GM19455 (cell line): Measurements from ENCODE around the gene SGO1.
"Not testable (repeated sequence)": the region's sequence is repeated elsewhere in the genome, so short reads cannot be mapped to it uniquely, and the experiment has no call there.

Experiments
- ATAC-seq: cut with Tn5 transposase; IDR thresholded peaks from one replicate; pipeline ENCODE4 v1.9.1; 2021; ENCODE audit not compliant: unreplicated experiment

Gene SGO1

DNA sequence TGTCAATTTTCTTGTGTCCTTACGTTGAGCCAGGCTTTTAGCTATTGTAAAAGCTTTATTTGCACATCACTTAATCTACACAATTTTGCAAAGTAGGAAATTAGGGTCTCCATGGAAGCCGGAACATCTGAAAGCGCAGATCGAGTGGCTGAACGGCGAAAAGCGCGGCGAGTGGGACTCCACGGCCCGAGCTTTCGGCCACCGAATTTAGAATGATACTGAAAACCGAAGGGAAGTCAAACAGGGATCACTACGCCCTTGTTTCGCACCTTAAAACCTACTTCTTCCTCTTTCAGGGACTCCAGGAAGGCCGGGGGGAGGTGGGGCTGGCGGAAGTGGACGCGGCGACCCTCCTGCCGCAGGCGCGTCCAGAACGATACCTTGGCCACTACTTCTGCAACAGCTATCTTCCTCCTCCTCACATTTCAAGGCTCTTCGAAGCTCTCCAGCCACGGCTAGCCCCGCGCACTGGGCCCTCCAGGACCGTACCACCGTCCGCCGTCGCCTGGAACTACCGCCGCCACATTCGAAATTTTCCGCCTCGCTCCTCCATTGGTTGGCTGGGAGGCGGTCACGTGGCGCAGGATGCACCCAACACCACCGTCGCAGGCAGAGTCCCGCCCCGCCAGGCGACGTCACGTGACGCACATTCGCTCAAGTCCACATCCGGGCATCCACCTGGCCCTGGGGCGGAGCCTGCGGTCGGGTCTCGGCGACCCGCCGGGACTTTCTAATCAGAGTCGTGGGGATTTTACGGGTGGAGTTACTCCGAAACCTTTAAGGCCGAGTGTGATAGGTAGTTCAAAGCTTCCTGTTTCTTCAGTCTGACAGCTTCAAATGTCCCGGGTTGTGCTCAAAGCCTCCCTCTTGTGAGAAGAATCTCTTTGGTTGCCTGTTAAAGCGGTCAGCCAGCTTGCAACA lies at the start of gene SGO1:
Gene SGO1, minus strand, starts transcription at position 528 of the 921 bp plus-strand sequence. CDS start 2,179 bp downstream, outside the sequence.
- peak; percentile 92 for ATAC-seq

GRCh38 chr3:20235796-20236195 lies 49.8 kb upstream of the SGO1 start:
- no peak for ATAC-seq

- no peak for ATAC-seq
These were observed 47.1 kb upstream of the SGO1 start for GRCh38 chr3:20232906-20233780.

GRCh38 chr3:20230954-20231353 lies 44.9 kb upstream of the SGO1 start:
- no peak for ATAC-seq

DNA sequence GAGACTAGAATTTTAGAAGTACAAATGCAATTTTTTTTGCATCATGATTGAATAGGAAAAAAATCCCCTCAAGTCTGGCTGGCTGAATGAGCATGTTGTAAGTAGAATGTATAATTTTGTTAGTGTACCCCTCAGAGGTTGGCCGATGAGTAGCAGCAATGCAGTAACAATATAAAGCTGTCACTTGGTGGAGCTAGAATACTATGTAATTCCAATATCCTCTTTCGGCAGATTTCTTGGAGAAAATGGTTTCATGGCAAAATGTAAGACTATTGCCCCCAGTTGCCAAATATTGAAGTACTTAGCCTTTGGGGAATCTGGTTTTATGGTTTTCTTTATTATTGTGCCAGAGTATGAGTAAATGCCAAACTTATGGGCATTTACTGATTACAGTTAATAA lies 39.8 kb upstream of the SGO1 start:
- no peak for ATAC-seq

DNA sequence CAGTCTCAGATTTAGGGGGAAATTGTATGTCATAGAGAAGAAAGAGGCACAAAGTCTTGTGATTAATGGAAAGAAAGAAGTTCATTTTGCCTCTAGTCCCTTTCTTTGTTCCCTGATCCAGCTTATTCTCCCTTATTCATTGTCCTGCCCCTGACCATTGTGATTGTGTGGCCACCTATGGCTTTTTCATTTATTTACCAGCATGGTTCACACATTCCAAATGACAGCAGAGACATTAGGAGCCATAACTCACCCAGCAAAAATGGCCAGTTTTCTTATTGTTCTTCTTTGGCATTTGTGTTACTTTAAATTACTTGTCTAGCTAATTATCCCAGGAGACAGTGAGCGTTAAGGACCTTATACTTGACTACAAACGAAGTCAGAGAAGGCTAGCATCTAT lies 36.3 kb upstream of the SGO1 start:
- no peak for ATAC-seq

DNA sequence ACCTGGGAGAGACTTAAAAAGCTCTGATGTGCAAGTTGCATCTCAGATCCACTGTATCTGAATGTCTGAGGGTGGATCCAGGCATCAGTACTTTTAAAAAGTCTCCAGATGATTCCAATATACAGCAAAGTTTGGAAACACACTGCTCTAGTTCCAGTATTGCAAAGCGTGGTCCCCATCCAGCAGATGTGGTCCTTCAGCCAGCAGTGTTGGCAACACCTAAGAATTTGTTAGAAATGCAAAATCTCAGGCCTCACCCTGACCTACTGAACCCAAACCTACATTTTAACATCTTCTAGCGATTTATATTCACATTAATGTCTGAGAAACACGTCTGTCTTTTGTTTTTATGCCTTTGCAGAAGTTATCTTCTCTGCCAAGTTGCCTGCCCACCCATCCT lies 32.2 kb upstream of the SGO1 start:
- ATAC-seq: no peak

DNA sequence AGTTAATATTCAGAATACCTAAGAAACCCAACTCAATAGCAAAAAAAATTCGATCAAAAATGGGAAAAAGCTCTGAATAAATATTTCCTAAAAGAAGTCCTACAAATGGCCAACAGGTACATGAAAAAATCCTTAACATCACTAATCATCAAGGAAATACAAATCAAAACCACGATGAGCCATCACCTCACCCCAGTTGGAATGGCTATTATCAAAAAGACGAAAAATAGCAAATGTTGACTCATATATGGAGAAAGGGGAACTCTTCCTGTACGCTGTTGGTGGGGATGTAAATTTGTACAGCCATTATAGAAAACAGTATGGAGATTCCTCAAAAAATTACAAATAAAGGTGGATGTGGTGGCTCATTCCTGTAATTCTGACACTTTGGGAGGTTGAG lies 29.6 kb upstream of the SGO1 start:
- no peak for ATAC-seq

- not testable (repeated sequence) for ATAC-seq
These were observed 27.5 kb upstream of the SGO1 start for GRCh38 chr3:20213491-20213890.

DNA sequence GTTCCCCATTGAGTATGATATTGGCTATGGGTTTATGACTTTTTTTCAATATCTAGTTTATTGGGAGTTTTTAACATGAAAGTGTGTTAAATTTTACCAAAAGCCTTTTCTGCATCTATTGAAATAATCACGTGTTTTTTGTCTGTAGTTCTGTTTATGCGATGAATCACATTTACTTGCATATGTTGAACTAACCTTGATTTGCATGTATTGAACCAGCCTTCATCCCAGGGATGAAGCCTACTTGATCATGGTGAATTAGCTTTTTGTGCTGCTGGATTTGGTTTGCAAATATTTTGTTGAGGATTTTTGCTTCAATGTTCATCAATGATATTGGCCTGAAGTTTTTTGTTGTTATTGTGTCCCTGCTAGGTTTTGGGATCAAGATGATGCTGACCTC lies 21.9 kb upstream of the SGO1 start:
- ATAC-seq: not testable (repeated sequence)

- not testable (repeated sequence) for ATAC-seq
These were observed 19.9 kb upstream of the SGO1 start for GRCh38 chr3:20205898-20206297.

- no peak for ATAC-seq
These were observed 15.1 kb upstream of the SGO1 start for GRCh38 chr3:20201143-20201542.

DNA sequence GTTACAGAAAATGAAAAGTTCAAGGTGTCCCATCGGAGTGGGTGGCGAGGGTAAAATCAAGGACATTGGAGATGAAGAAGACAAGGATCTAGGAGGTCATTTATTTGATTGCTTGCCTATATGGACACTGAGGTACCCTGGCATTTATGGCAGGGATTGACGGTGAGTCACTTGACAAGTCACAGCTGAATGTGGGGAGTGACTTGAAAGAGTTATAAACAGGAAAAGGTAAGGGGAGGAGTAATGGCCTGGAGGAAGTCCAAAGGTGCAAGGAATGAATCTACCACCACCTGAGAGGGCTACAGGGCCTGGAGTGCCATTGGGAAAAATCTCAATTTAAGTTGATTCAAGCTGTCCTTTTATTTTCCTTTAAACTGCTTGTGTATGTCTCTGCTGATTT lies 11.8 kb upstream of the SGO1 start:
- no peak for ATAC-seq

GRCh38 chr3:20194793-20195460 lies 8.9 kb upstream of the SGO1 start:
- no peak for ATAC-seq

GRCh38 chr3:20190991-20191390 lies 5.0 kb upstream of the SGO1 start:
- ATAC-seq: no peak

DNA sequence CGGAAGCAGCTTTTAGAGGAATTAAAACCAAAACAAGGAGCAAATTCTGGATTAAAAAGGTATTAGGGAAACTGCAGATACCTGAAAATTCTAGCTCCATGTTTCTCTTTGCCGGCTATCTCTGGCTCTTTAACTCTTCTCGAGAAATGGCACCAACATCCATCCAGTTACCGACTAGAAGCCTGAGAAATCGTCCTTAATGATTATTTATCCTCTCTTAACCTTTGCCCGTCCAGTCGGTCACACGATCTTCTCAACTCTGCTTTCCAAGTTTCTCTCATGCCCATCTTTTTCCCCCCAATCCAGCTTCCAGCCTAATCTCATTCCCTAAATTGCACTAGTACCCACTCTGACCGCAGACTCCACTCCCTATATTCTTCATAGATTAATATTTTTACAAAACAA lies 596 bp upstream of the SGO1 start:
- peak; percentile 5 for ATAC-seq

DNA sequence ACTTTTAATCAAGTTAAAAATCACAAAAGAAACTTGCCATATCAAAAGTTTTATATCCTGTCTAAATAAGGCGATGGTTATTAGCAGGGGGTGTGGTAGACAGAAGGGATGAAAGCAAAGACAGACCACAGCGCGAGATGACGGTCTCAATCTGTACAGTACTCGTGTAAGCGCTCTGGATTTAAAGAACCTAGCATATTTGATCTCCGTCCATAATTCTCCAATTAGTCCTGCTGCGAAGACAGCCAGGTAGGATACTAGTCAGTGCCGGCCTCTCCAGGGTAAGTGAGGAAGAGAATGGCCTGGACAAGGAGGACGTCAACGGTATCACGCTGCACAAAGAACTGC lies 701 bp downstream of the SGO1 start:
- peak; percentile 6 for ATAC-seq

- ATAC-seq: no peak
These were observed 3.8 kb downstream of the SGO1 start for GRCh38 chr3:20182206-20182605.

- no peak for ATAC-seq
These were observed 4.7 kb downstream of the SGO1 start for GRCh38 chr3:20181276-20181675.

DNA sequence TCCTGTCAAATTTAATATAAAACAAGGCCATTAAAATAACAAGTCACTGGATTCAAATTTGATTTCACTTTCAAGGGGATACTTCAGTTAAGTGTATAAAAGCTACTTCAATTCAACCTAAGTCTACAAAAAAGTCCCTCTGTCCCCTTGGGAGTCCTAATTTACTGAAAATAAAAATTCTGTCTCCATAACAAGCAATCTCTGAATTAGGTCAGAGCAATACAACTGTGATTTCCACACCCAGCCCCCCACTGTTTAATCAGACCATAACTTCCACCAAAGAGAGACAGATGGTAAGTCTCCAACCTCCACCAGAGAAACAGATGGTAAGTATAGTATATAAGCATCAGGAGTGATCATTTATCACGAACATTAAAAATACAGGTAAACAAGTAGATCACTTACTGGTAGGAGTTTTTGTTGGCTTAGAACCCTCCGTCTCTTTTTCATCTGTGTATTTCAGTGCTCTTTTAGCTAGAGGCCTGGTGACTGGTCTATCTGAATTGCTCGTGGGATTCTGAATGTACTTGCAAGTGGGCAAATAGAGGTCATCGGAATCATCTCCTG lies 12.1 kb downstream of the SGO1 start:
- no peak for ATAC-seq

DNA sequence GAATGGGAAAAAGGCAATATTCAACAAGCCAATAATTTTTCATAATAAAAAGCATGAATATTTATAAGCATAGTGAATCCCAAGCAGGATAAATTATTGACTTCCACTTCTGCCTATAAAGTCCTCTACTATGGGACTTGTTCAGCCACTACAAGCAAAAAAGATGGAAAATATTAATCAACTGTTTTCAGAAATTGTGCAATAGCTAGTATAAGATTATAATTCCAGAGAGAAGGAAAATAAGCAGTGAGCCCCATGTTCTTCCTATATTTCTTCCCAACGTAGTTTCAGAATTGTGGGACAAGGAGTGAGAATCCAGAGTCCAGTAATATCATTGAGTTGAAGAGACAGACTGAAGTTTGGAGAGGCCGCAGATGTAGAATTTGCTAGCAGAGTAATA lies 24.3 kb downstream of the SGO1 start:
- no peak for ATAC-seq
